Adrenal gland (tissue), 5 donors: ENCODE measurements around the gene GABRA4.

ENCODE experiments used
- POLR2A ChIP-seq, 2 donors: fragments of 450-650 bp; IDR thresholded peaks; one replicate each; pipeline ENCODE4 v1.6.1; 2017; ENCODE audit warnings: antibody characterized with exemption in 2 of 2, mild to moderate bottlenecking in 2 of 2, moderate library complexity in 1 of 2
- TF ChIP-seq, protein P1 (sequence below), 6 experiments: fragments of 450-650 bp in 4 of 6; fragments of 200-600 bp in 2 of 6; sonication (generic) in 1 of 6; IDR thresholded peaks; 1 replicate in 5 of 6; 2 replicates in 1 of 6; pipeline versions ENCODE4 v1.5.1 to v1.8.0; 2016 to 2021; ENCODE audit warnings: antibody characterized with exemption in 6 of 6, mild to moderate bottlenecking in 2 of 6, moderate library complexity in 1 of 6
- donor health status: DM: no; HTN: no; CAD: no.

DNA sequence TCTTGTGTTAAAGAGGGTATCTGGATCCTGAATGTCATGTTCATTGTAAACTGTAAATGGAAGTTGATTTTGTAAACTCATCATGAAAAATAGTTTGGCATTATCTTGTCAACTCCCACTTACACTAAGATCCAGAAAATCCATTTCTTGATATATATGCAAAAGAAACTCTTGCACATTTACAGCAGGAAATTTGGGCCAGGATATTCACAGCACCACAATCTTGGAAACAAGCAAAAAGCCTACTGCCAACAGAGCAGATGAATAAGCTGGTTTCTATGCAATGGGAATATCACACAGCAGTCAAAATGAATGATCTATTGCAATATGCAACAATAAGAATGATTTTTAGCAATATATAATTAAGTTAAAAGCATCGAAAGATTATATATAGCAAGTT, 8.6 kb downstream of the GABRA4 start:
- TF ChIP-seq, protein P1, sequence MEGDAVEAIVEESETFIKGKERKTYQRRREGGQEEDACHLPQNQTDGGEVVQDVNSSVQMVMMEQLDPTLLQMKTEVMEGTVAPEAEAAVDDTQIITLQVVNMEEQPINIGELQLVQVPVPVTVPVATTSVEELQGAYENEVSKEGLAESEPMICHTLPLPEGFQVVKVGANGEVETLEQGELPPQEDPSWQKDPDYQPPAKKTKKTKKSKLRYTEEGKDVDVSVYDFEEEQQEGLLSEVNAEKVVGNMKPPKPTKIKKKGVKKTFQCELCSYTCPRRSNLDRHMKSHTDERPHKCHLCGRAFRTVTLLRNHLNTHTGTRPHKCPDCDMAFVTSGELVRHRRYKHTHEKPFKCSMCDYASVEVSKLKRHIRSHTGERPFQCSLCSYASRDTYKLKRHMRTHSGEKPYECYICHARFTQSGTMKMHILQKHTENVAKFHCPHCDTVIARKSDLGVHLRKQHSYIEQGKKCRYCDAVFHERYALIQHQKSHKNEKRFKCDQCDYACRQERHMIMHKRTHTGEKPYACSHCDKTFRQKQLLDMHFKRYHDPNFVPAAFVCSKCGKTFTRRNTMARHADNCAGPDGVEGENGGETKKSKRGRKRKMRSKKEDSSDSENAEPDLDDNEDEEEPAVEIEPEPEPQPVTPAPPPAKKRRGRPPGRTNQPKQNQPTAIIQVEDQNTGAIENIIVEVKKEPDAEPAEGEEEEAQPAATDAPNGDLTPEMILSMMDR (IDR thresholded peaks at IDR 0.05): no peak
- TF ChIP-seq POLR2A (IDR thresholded peaks at IDR 0.05): no peak
